ENCODE data around the gene GALNT17. TPM values are rescaled to one million over a fixed set of nuclear protein-coding genes. Genes with fewer than 3 reads are reported as not detected.

Gene GALNT17
- total RNA-seq, 2 donors from 2014 or later, result not detected

DNA sequence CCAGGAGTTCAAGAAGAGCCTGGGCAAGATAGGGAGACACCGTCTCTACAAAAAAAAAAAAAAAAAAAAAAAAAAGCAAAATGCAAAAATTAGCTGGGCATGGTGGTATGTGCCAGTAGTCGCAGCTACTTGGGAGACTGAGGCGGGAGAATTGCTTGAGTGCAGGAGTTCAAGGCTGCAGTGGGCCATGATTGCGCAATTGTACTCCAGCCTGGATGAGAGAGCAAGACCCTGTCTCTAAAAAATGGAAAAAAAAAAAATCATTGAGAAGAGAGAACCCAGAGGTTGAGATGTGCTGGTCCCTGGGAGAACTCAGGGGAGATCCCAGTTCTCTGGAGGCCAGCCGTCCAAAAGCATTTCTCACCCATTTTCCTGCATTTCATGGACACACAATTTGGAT is 95.2 kb downstream of the GALNT17 start:
- no peak for ATAC-seq
- Mint-ChIP-seq H3K36me3 (ENCODE audit: low read depth) (no peaks in the 10 kb centered on the region), H3K27me3 (no peaks in the 10 kb centered on the region), H3K4me3 (no peak overlapping the region), H3K27ac (no peak overlapping the region), H3K4me1 (no peaks in the 10 kb centered on the region)
- H3K9me3 ChIP-seq (ENCODE audit: control insufficient read depth, low read length, poor library complexity, severe bottlenecking), result no peaks in the 10 kb centered on the region
- no peak for DNase-seq

DNA sequence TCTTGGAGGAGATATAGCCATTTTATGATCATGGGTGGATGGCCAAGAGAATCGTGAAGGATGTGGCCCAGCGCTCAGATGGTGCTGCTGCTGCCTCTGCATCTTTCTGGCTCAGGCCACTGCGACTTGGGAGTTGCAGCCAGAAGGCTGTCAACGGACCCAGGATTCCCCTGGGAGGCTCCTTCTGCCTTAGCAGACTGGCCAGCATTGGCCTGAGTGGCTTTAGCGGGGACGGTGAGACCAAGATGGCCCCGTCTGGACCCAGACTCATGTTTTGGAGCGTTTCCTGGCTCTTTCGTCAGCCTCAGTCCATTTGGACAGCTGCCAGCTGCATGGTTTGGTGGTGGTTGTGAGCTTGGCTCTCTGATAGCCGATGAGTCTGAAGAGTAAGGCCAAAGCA is 97.2 kb downstream of the GALNT17 start:
- ATAC-seq (no peak), DNase-seq (no peak)
- Mint-ChIP-seq H3K4me3 (no peak overlapping the region), H3K27ac (no peak overlapping the region), H3K4me1 (no peaks in the 10 kb centered on the region), H3K36me3 (ENCODE audit: low read depth) (no peaks in the 10 kb centered on the region), H3K27me3 (no peaks in the 10 kb centered on the region)
- H3K9me3 ChIP-seq (ENCODE audit: control insufficient read depth, low read length, poor library complexity, severe bottlenecking), result no peaks in the 10 kb centered on the region

DNA sequence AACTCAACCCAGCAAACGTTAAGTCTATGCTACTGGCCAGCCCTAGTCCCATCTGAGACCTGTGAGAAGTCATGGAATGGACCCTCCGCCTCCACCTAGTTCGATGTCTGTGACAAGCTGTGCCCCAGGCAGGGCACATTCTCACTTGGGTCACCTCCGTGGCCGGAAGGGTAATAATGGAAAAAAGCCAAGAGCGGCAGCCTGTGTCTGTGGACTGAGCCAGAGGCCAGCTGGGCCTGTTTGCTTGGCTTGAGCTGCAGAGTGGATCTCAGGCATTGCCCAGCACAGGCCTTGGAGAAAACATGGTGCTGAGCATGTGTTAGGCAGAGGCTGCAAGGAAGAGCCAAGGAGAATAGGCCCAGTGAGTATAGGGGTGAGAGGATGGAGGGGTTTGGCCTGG is 97.8 kb downstream of the GALNT17 start:
- Mint-ChIP-seq H3K27me3 (no peaks in the 10 kb centered on the region), H3K4me1 (no peaks in the 10 kb centered on the region), H3K27ac (no peak overlapping the region), H3K4me3 (no peak overlapping the region), H3K36me3 (ENCODE audit: low read depth) (no peaks in the 10 kb centered on the region)
- H3K9me3 ChIP-seq (ENCODE audit: control insufficient read depth, low read length, poor library complexity, severe bottlenecking), result no peaks in the 10 kb centered on the region
- ATAC-seq (no peak), DNase-seq (no peak)

DNA sequence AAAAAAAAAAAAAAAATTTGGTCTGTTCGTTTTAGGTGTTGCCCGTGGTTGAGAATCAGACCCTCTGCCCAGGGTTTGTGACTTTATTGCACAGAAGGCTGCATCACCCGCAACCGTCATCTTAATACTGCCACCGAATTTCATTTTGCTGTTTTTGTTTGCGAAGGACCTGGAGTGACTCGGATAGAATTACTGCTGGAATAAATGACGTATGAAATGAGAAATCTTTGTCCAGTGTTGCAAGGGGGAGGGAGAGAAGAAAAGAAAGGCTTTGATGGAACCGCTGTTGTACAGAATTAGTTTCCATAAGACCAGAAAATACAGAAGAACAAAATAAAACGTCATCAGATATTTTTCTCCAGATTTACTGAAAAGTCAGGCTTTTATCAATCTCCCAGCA is 103.3 kb downstream of the GALNT17 start:
- Mint-ChIP-seq H3K4me1 (no peaks in the 10 kb centered on the region), H3K36me3 (ENCODE audit: low read depth) (no peaks in the 10 kb centered on the region), H3K27ac (no peak overlapping the region), H3K27me3 (no peaks in the 10 kb centered on the region), H3K4me3 (no peak overlapping the region)
- peaks cover 2% of the 10 kb centered on the region for H3K9me3 ChIP-seq (ENCODE audit: control insufficient read depth, low read length, poor library complexity, severe bottlenecking)
- ATAC-seq, result no peak
- DNase-seq, result no peak

DNA sequence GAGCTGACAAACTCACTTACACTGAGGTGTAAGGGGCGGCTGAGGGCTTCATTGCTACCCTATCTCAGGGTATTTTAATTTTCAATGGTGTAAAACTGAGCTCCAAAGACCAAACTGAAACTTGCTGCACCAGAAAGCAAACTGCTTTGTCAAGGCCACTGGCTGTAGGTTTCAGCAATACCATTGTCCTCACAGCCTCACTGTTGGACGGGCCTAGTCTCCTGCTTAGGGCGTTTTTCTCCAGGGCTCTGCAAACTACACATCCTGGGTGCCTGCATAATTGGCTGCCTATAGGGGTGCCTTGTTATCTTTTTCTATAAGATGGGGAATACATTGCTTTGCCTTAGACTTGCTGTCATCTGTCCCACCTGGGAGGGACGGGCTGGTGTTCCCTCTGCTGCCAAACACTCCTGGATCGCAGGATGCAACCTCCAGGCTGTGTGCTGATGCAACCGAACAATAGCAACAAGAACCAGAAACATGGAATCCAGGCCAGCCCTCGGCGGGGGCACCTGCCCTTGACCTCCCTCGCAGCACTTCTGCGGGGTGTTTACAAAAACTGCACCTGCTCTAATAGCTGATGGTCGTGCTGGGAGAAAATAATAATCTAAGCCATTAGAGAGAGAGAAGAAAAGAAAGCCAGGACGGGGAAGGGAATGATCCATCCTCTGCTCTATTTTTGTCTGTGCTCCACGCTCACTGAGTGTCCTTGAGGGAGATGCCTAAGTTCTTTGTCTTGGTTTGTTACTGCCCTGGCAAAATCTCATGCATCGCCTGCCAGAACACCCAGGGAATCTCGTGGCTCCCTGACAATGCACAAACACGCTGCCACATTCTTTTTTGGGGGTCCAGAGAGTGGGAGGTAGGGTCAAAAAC is 104.5 kb downstream of the GALNT17 start:
- no peaks in the 10 kb centered on the region for H3K36me3 Mint-ChIP-seq (ENCODE audit: low read depth)

DNA sequence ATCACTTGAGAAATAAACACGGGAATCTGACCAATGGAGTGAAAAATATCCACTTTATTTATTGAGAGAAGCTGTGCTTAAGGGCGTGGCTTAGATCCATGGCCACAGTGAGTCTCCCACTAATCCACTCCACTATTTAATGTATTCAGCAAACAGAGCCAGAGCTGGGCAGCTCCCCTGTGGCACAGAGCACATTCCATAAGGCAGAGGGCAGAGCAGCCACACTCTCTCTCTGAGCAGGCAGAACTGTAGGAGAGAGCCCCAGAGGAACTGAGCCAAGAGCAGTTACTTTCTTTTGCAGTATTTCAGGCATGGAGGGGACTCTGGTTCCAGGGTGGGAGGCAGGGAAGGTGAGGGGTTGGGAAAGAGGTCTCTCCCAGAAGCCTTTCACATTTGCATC is 106.0 kb downstream of the GALNT17 start:
- DNase-seq (no peak), ATAC-seq (no peak)
- Mint-ChIP-seq H3K4me1 (no peaks in the 10 kb centered on the region), H3K36me3 (ENCODE audit: low read depth) (no peaks in the 10 kb centered on the region), H3K4me3 (no peak overlapping the region), H3K27me3 (no peaks in the 10 kb centered on the region), H3K27ac (no peak overlapping the region)
- H3K9me3 ChIP-seq (ENCODE audit: control insufficient read depth, low read length, poor library complexity, severe bottlenecking), result peaks cover 2% of the 10 kb centered on the region

More for the DNA sequence above, 104.5 kb downstream of the GALNT17 start:
- H3K4me3 Mint-ChIP-seq, result no peak overlapping the region
- DNase-seq (no peak), ATAC-seq (no peak)
- H3K27ac Mint-ChIP-seq, result no peak overlapping the region
- no peaks in the 10 kb centered on the region for H3K4me1 Mint-ChIP-seq
- peaks cover 2% of the 10 kb centered on the region for H3K9me3 ChIP-seq (ENCODE audit: control insufficient read depth, low read length, poor library complexity, severe bottlenecking)
- no peaks in the 10 kb centered on the region for H3K27me3 Mint-ChIP-seq

DNA sequence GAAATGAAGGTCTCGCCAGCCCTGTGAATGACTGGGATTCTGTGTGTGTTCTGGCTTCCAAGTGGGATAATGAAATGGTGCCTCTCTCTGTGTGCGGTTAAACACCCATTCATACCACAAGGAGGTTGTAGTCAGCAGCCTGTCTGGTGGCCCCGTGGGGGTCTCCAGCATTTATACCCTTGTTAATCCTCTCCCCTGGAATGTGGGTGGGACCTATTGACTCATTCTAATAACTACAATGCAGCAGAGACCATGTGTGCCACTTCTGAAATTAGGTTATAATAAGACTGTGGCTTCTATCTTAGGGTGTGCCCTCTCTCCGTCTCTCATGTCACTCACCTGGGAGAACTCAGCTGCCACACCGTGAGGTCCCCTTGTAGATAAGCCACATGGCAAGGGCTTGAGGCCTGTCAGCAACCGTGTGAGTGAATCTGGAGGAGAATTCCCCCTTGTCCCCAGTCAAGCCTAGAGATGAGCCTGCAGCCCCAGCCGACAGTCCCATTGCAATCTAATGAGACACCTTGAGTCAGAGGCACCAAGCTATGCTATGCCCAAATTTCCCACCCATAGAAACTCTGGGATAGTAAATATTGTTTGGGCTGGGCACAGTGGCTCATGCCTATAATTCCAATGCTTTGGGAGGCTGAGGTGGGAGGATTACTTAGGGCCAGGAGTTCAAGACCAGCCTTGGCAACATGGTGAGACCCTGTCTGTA is 106.8 kb downstream of the GALNT17 start:
- Mint-ChIP-seq H3K27me3 (no peaks in the 10 kb centered on the region), H3K36me3 (ENCODE audit: low read depth) (no peaks in the 10 kb centered on the region), H3K4me1 (no peaks in the 10 kb centered on the region), H3K4me3 (no peak overlapping the region), H3K27ac (no peak overlapping the region)
- DNase-seq (no peak), ATAC-seq (no peak)
- peaks cover 2% of the 10 kb centered on the region for H3K9me3 ChIP-seq (ENCODE audit: control insufficient read depth, low read length, poor library complexity, severe bottlenecking)

DNA sequence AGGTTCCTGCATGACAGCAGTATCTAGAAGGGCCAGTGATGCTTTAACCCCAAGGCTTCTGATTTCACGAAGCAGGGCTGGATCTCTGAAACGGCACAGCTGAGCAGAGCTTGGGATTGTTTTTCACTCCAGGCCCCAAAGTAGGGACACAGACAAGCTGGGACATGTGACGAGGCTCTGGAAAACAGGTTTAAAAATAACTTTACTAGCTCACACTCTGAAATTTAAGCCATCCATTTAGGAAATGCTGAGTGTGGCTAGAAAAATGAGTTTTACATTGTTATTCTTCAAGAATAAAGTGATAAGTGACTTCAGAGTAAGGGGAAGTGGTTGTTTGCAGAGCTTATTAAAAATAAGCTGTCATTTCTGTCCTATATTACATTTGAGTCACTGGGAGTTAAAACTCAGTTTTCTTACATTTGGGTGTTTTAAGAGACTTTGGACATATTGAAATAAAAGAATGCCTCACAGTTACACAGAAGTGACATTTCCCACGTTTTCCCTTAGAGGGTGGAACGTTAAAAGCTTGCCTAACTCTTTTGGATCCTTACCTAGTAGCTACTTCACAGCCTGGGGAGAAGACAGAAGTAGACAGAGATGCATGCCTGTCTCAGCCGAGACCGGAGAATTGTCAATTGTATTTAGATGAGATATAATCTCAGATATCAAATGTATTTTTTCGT is 107.8 kb downstream of the GALNT17 start:
- Mint-ChIP-seq H3K4me3 (no peak overlapping the region), H3K4me1 (no peaks in the 10 kb centered on the region), H3K27ac (no peak overlapping the region), H3K27me3 (no peaks in the 10 kb centered on the region), H3K36me3 (ENCODE audit: low read depth) (no peaks in the 10 kb centered on the region)
- ATAC-seq (no peak), DNase-seq (no peak)
- H3K9me3 ChIP-seq (ENCODE audit: control insufficient read depth, low read length, poor library complexity, severe bottlenecking), result peaks cover 2% of the 10 kb centered on the region

DNA sequence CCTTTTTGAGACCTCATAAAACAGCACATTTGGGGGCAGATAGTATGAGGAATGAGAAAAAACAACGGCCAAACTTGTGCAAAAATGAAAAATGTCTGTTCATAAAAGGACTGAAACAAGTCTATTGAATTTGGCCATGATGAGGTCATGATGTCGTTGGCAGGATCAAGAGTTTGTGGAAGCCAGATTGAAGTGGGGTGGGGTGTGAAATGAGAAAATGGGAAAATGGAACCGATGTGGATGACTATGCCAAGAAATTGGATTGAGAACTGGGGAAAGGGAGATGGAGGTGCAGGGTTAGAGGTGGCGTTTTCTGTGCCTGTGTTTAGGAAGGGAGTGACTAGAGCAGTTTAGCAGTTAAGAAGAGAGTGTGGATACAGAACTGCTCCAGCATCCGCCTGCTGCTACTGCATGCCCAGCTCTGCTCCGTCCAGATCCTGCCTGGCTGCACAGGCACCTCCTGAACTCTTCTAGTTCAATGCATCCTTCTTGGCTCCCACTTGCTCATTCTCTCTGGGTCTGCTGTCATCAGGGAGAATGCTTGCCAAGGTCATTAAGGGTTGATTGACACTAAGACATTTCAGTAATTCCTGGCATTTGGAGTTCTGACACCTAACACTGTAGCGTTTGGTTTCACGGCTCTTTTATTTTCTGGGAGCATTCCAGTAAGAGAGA is 111.9 kb downstream of the GALNT17 start:
- no peaks in the 10 kb centered on the region for H3K27me3 Mint-ChIP-seq
- no peak for DNase-seq
- no peak overlapping the region for H3K4me3 Mint-ChIP-seq
- no peaks in the 10 kb centered on the region for H3K36me3 Mint-ChIP-seq (ENCODE audit: low read depth)
- H3K27ac Mint-ChIP-seq, result no peak overlapping the region
- H3K9me3 ChIP-seq (ENCODE audit: control insufficient read depth, low read length, poor library complexity, severe bottlenecking), result no peaks in the 10 kb centered on the region
- H3K4me1 Mint-ChIP-seq, result no peaks in the 10 kb centered on the region
- no peak for ATAC-seq

DNA sequence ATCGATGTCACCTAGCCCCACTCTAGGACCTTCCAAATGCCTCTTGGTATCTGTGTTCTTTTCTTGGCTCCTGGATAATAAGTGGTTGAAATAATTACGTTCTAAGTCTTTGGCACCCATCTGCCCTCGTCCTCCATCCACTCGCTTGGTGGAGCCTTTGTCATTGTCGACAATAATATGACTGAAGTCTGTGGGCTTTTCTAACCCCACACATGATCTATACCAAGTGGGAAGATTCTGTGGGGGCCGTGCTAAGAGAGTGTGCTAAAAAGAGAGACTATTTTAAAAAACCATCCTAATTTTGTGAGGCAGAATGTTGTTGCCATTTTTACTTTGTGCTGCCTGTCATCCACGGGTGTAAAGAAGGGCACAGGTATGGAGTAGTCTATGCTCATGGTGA is 113.1 kb downstream of the GALNT17 start:
- no peak overlapping the region for H3K4me3 Mint-ChIP-seq
- no peak overlapping the region for H3K27ac Mint-ChIP-seq
- no peaks in the 10 kb centered on the region for H3K9me3 ChIP-seq (ENCODE audit: control insufficient read depth, low read length, poor library complexity, severe bottlenecking)
- DNase-seq (no peak), ATAC-seq (no peak)
- H3K27me3 Mint-ChIP-seq, result no peaks in the 10 kb centered on the region
- H3K36me3 Mint-ChIP-seq (ENCODE audit: low read depth), result no peaks in the 10 kb centered on the region
- H3K4me1 Mint-ChIP-seq, result no peaks in the 10 kb centered on the region

DNA sequence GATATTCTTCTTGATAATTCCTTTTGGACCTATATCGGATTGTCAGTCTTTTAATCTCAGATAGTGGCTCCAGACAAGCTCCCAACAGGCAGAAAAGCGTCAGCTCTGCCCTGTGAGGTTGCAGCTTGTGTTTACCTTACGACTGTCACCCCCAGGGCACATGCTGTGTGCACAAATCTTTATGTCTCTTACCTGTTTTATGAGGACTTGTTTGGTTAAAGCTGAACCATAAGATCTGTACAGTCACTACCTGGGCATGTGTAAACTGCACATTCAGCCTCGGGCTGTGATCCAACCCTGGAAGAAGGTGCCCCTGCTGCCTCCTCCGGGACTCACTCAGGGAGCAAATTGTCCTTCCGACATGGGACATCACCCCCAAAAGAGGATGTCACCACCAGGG is 119.8 kb downstream of the GALNT17 start:
- DNase-seq, result no peak
- Mint-ChIP-seq H3K4me1 (no peaks in the 10 kb centered on the region), H3K4me3 (no peak overlapping the region), H3K36me3 (ENCODE audit: low read depth) (no peaks in the 10 kb centered on the region), H3K27ac (no peak overlapping the region), H3K27me3 (no peaks in the 10 kb centered on the region)
- no peak for ATAC-seq
- no peaks in the 10 kb centered on the region for H3K9me3 ChIP-seq (ENCODE audit: control insufficient read depth, low read length, poor library complexity, severe bottlenecking)

DNA sequence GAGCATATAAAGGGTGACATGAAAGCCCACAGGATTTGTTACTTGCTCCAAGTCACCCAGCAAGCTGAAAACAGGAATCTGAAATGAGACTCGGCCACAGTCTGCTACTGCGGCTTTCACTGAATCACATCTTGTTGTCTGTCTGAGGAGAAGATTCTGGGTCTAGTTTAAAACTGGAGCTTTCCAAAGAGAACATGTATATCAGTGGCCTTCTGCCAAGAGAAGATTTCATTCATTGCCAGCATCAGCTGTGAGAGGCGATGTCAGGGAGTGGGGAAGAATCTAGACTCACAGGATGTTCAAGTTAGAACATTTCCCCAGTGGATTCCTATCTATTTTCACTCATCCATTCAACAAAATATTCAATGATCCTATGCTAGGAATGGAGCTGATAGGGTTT is 122.8 kb downstream of the GALNT17 start:
- Mint-ChIP-seq H3K27ac (no peak overlapping the region), H3K27me3 (no peaks in the 10 kb centered on the region), H3K36me3 (ENCODE audit: low read depth) (no peaks in the 10 kb centered on the region), H3K4me1 (no peaks in the 10 kb centered on the region), H3K4me3 (no peak overlapping the region)
- no peaks in the 10 kb centered on the region for H3K9me3 ChIP-seq (ENCODE audit: control insufficient read depth, low read length, poor library complexity, severe bottlenecking)
- no peak for DNase-seq
- no peak for ATAC-seq

DNA sequence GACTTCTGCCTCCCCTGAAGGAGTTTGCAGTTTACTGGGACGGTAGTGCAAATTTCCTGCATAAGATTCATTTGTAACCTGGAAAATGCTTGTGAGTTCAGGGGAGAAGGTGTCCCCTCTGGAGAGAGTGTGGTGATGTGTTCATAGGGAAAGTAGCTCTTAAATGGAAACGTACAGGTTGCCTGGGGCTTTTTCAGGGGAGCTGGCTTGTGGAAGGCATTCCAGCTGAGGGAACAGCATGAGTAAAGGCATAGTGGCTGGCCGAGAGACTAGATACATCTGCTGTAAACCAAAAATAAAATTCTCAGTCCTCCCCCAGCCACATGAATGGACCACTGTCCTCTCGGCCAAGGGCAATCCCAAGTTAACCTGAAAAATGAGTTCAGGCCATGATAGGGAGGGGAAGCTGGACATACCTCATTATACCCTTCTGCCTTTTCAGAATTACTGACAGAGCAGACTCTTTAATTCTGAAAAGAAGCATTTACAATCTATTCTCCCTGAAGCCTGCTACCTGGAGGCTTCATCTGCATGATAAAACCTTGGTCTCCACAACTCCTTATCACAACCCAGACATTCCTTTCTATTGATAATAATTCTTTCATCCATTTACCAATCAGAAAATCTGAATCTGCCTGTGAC is 123.7 kb downstream of the GALNT17 start:
- ATAC-seq (no peak), DNase-seq (no peak)
- Mint-ChIP-seq H3K27me3 (no peaks in the 10 kb centered on the region), H3K27ac (no peak overlapping the region), H3K4me1 (no peaks in the 10 kb centered on the region), H3K36me3 (ENCODE audit: low read depth) (no peaks in the 10 kb centered on the region), H3K4me3 (no peak overlapping the region)
- H3K9me3 ChIP-seq (ENCODE audit: control insufficient read depth, low read length, poor library complexity, severe bottlenecking), result no peaks in the 10 kb centered on the region
